ENCODE measurements around the gene B3GNT5. TPM values are rescaled to one million over a fixed set of nuclear protein-coding genes. Genes with fewer than 3 reads are reported as not detected.

B3GNT5 gene
- total and polyA plus RNA-seq, 10 of the 15 experiments (the other 5 are each of a cell fraction or from before 2014, with no cell fraction given), result 0.24 to 1.1 (median 0.48) TPM

DNA sequence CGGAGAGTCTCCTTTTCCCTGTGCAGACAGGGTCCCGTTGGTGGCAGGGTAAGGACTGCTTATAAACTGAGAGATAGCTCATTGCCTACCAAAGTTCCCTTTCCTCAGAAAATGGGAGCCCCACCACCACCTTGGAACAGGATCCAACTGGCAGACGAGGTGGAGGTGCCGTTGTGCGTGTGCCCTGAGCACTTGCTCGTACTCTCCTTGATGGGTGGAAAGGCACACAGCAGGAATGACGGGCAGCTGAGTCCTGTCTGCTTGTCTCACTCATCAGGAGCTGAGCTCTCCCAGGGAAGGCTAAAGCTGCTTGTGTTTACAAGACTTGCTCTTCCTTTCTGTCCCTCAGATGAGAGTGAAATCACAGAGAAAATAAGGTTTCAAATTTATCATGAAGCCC is 60.7 kb downstream of the B3GNT5 start:
- DNase-seq (ENCODE audit: low read depth, low spot score) (no peak), FAIRE-seq (no peak), ATAC-seq (no peak)
- ChIA-PET CTCF (no interaction called here), SMC1A (ENCODE audit: uncharacterized antibody, unreplicated experiment) (no interaction called here), RAD21 (ENCODE audit: unreplicated experiment) (interaction anchor here (1.2 kb wide), 1 partner anchor 130 kb away, joined by 3 read pairs; no protein-coding TSS in a partner anchor), POLR2A (no interaction called here)
- in situ Hi-C loops (cut with MboI), result no loop called here
- Histone ChIP-seq H3K4me2 (ENCODE audit: control insufficient read depth, insufficient read depth) (no peak overlapping the region), H3K4me1 (ENCODE audit: control insufficient read depth, insufficient read depth, low read length) (no peaks in the 10 kb centered on the region), H3K27ac (ENCODE audit: control insufficient read depth, insufficient read depth) (no peak overlapping the region), H3K9ac (ENCODE audit: control insufficient read depth, insufficient read depth, low read length) (no peak overlapping the region), H2AFZ (ENCODE audit: control insufficient read depth, low read depth, low read length) (no peak overlapping the region), H3K4me3 (no peak overlapping the region), H4K20me1 (ENCODE audit: control insufficient read depth, insufficient read depth) (no peaks in the 10 kb centered on the region), H3K36me3 (ENCODE audit: control insufficient read depth in 2 of 2, insufficient read depth in 2 of 2, low read length in 1 of 2) (no peaks in the 10 kb centered on the region), H3K79me2 (ENCODE audit: control insufficient read depth, insufficient read depth, low read length) (no peaks in the 10 kb centered on the region), H3K9me3 (replicated peaks; ENCODE audit: control insufficient read depth, insufficient read depth, low read length) (no peaks in the 10 kb centered on the region), H3K27me3 (replicated peaks in 1 of 2; ENCODE audit: control insufficient read depth in 2 of 2, insufficient read depth in 2 of 2, low read length in 1 of 2) (no peaks in the 10 kb centered on the region)
- intact Hi-C loops (cut with micrococcal nuclease; ENCODE audit: unreplicated experiment), result no loop called here
- BruUV-seq (replicated peaks), result no TSS peak
- 73% methylated on average over 7 of the region's 7 CpGs for WGBS (ENCODE audit: insufficient coverage, insufficient replicate concordance, low lambda C conversion rate, missing lambda C conversion rate)
- TF ChIP-seq RAD51 (IDR thresholded peaks at IDR 0.05) (no peak), KLF5 (IDR thresholded peaks at IDR 0.05; ENCODE audit: partially characterized antibody) (no peak), POLR2AphosphoS5 (IDR thresholded peaks at IDR 0.05; ENCODE audit: low read length) (no peak), NFXL1 (IDR thresholded peaks at IDR 0.05; ENCODE audit: borderline replicate concordance) (no peak), ZNF207 (IDR thresholded peaks at IDR 0.05; ENCODE audit: borderline replicate concordance) (no peak), CHD4 (IDR thresholded peaks at IDR 0.05) (no peak), CREB1 (IDR thresholded peaks at IDR 0.05; ENCODE audit: low read depth) (no peak), IKZF1 (conservative IDR thresholded peaks at IDR 0.05) (no peak), RFX5 (IDR thresholded peaks at IDR 0.05; ENCODE audit: low read depth, low read length) (no peak)
- TF ChIP-seq, protein P1, sequence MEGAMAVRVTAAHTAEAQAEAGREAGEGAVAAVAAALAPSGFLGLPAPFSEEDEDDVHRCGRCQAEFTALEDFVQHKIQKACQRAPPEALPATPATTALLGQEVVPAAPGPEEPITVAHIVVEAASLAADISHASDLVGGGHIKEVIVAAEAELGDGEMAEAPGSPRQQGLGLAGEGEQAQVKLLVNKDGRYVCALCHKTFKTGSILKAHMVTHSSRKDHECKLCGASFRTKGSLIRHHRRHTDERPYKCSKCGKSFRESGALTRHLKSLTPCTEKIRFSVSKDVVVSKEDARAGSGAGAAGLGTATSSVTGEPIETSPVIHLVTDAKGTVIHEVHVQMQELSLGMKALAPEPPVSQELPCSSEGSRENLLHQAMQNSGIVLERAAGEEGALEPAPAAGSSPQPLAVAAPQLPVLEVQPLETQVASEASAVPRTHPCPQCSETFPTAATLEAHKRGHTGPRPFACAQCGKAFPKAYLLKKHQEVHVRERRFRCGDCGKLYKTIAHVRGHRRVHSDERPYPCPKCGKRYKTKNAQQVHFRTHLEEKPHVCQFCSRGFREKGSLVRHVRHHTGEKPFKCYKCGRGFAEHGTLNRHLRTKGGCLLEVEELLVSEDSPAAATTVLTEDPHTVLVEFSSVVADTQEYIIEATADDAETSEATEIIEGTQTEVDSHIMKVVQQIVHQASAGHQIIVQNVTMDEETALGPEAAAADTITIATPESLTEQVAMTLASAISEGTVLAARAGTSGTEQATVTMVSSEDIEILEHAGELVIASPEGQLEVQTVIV (IDR thresholded peaks at IDR 0.05; ENCODE audit: borderline replicate concordance, partially characterized antibody), result no peak
- TF ChIP-seq, protein P2, sequence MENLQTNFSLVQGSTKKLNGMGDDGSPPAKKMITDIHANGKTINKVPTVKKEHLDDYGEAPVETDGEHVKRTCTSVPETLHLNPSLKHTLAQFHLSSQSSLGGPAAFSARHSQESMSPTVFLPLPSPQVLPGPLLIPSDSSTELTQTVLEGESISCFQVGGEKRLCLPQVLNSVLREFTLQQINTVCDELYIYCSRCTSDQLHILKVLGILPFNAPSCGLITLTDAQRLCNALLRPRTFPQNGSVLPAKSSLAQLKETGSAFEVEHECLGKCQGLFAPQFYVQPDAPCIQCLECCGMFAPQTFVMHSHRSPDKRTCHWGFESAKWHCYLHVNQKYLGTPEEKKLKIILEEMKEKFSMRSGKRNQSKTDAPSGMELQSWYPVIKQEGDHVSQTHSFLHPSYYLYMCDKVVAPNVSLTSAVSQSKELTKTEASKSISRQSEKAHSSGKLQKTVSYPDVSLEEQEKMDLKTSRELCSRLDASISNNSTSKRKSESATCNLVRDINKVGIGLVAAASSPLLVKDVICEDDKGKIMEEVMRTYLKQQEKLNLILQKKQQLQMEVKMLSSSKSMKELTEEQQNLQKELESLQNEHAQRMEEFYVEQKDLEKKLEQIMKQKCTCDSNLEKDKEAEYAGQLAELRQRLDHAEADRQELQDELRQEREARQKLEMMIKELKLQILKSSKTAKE (IDR thresholded peaks at IDR 0.05; ENCODE audit: low read depth, poor library complexity, severe bottlenecking), result no peak
